ENCODE measurements around the gene ABCG4. TPM values are rescaled to one million over a fixed set of nuclear protein-coding genes. Genes with fewer than 3 reads are reported as not detected.

ABCG4 gene
- total RNA-seq, result not detected

DNA sequence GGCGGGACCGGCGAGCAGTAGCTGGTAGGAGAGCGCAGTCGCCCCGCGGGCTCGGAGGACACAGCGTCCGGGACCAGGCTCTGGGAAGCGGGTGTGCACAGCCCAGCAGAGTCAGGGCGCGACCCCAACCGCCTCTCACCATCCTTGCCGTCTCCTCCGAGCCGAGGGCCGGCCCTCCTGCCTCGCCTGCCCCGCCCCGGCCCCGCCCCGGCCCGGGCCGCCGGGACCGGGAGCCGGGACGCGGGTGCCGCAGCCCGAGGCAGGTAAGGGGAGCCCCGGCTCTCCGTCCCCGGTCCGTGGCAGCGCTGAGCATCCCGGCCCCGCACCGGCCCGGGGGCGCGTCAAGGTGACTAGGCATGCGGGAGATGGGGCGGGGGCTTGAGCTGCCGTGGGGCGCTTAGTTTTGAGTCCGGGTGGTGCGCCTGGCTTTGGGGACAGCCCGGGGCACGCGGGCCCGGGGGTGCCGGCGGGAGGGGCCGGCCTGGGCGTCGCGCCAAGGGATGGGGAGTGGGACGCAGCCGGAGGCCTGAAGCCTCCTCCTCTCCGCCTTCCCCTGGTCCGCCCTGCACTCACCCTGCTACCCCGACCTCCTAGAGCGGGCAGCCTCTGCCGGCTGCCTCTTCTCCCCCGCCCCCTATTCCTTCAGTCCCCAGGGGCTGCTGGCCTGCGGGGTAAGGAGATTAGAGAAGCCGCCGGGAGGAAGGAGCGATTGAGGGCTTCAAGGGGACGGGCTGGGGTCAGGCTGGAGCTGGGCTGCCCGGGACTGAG is at the start of gene ABCG4:
TSS of gene ABCG4 (plus strand) at position 35 of the 768 bp plus-strand sequence. CDS start 914 bp downstream, outside the sequence.
- TF ChIP-seq, protein P1, sequence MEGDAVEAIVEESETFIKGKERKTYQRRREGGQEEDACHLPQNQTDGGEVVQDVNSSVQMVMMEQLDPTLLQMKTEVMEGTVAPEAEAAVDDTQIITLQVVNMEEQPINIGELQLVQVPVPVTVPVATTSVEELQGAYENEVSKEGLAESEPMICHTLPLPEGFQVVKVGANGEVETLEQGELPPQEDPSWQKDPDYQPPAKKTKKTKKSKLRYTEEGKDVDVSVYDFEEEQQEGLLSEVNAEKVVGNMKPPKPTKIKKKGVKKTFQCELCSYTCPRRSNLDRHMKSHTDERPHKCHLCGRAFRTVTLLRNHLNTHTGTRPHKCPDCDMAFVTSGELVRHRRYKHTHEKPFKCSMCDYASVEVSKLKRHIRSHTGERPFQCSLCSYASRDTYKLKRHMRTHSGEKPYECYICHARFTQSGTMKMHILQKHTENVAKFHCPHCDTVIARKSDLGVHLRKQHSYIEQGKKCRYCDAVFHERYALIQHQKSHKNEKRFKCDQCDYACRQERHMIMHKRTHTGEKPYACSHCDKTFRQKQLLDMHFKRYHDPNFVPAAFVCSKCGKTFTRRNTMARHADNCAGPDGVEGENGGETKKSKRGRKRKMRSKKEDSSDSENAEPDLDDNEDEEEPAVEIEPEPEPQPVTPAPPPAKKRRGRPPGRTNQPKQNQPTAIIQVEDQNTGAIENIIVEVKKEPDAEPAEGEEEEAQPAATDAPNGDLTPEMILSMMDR (IDR thresholded peaks at IDR 0.05; ENCODE audit: low read depth), result no peak

DNA sequence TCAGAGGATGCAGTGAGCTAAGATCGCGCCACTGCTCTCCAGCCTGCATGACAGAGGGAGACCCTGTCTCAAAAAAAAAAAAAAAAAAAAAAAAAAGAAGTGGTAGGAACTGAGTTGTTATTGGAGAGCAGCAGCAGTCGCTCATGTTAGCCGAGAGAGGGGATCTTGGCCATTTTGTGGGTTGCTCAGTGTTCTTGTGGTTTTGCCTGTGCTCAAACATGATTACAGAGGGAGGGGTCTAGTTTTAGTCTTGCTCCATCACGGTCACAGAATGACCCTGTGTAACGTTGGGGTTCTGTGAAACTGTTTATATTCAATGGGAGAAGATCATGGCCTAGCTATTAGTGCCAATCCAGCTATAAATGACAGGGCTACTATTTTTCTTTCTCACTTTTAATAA is 49.1 kb upstream of the ABCG4 start:
- TF ChIP-seq, protein P1 (IDR thresholded peaks at IDR 0.05; ENCODE audit: low read depth), result no peak

DNA sequence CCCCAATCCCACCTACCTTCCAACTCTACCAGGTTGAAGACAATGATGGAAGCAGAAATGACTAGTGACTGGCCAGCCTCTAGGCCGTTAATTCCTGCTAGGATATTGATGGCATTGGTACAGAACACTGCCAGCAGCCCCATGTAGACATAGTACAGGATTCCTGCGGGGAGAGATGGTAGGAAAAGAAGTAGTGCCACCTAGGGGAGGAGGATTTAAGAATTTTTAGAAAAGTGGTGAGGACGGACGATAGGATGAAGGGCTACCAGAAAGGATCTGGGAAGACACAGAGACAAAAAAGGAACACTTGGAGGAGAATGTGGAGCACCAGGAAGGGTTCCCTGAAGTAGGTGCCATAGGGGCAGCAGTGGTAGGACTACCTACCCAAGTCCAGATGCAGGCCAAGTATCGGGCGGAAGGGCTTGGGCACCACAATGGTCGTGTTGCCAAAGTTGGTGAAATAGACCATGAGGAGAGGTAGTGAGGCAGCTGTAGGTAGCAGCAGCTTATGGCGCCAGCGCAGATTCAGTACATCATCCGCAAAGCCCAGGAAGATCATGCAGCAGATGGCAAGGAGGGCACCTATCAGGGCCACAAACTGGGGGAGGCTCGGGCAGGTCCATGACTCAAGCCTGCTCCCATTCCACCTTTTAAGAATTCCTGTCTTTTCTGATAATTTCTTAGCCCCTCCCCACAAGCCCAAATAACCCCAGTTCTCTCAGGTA is 48.4 kb upstream of the ABCG4 start:
- TF ChIP-seq, protein P1 (IDR thresholded peaks at IDR 0.05; ENCODE audit: low read depth), result no peak

DNA sequence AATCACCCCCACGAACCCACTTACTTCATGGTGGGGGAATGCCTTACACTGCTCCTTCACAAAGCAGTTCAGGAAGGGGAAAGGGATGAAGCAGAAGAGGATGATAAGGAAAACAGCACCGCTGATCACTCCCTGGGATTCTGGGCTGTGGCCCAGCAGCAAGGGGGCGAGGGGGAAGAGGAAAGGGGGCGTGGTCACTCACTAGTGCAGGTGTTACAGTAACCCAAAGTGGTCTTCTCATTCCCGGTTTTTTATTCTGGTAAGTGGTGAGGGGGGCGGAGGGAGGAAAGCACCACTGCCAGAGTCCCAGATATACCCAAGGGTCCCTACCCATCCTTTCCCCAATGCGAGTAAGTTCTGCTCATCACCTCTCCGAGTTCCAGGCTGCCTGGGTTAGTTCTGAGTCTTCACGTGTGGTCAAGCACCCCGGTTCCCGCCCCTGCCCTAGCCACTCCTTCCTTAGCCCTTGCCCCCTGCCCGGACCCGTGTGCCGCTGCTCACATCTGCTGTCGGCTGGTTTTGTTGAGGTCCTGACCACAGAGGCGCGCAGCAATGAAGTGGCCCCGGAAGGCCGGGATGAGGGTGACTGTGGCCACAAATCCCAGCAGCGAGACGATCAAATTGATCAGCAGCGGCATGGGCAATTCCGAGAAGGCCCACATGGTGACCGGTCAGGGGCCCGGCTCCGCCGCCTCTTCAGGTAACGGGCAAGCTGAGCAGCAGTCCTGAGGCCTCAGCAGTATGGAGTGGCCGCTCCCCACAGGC is 47.7 kb upstream of the ABCG4 start:
- TF ChIP-seq, protein P1 (IDR thresholded peaks at IDR 0.05; ENCODE audit: low read depth), result no peak

DNA sequence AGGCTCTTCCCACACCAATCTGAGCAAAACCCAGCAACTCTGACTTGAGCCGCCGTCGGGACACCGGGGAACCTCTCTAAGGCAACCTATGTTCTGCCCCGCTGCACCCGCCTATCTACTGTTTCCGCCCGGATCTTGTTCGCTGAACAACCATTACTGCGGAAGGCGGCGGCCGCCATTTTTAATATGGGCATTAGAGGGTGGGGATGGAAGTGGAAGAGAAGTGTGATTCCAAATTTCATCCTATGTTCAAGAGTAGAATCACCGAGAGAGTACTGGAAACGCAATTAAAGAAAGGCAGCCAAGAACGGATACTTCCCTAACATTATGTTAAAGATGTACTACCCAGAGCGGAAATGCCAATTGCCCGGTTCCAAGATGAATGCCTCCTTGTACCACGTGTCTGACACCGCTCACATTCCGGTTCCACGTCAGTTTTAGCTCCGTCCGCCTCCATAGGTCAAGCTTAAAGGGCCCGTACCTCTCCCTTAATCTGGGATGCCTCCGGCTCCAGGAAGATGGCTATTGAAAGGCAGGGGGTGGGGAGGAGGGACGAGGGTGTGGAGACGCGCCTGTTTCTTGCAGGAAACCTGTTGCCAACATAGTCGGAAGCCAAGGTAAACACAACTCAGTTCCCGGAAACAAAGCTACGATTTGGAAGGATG is 47.0 kb upstream of the ABCG4 start, which contains the start of gene DPAGT1:
TSS of gene DPAGT1 (minus strand) at position 95 of the 665 bp plus-strand sequence. CDS start 198 bp downstream, outside the sequence.
- TF ChIP-seq, protein P1 (IDR thresholded peaks at IDR 0.05; ENCODE audit: low read depth), result no peak

DNA sequence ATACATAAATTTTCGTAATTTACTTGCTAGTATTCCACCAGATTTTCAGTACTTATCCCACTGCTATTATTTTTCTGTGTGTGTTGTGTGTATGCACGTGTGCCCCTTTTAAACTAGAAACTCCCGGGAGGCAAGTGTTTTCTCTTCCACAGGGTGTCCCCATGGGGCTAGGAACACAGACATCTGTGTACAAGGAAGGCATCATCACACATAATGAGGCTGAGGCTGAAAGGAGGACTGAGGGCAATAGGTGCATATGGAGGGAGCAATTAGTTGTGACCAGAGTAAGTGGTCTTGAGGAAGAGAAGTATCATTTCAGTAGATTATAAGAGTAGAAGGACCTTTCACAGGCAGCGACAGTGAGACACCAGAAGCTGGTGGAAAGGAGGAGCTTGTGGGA is 45.1 kb upstream of the ABCG4 start:
- TF ChIP-seq, protein P1 (IDR thresholded peaks at IDR 0.05; ENCODE audit: low read depth), result no peak
